Mesothelial cell of epicardium (in vitro differentiated cells): Measurements from ENCODE around the gene TRPM3. TPM values are rescaled to one million over a fixed set of nuclear protein-coding genes. Genes with fewer than 3 reads are reported as not detected.

Experiments
- DNase-seq, 2 experiments: peaks; one replicate each; pipeline ENCODE4 v3.0.0; 2021; ENCODE audit warnings: low spot score in 2 of 2; ENCODE audit not compliant: unreplicated experiment in 2 of 2
- H3K27ac Mint-ChIP-seq: 2 replicates; pipeline ENCODE4 v1.8.0; 2021; ENCODE audit warnings: mixed read lengths
- H3K27me3 Mint-ChIP-seq: 2 replicates; pipeline ENCODE4 v1.8.0; 2021; ENCODE audit warnings: low read depth, mixed read lengths
- H3K36me3 Mint-ChIP-seq: 2 replicates; pipeline ENCODE4 v1.8.0; 2021; ENCODE audit warnings: mixed read lengths
- H3K4me1 Mint-ChIP-seq: 2 replicates; pipeline ENCODE4 v1.8.0; 2021; ENCODE audit warnings: mixed read lengths
- H3K4me3 Mint-ChIP-seq: 2 replicates; pipeline ENCODE4 v1.8.0; 2021; ENCODE audit warnings: mild to moderate bottlenecking, moderate library complexity, mixed read lengths
- H3K9me3 Mint-ChIP-seq: 2 replicates; pipeline ENCODE4 v1.8.0; 2021; ENCODE audit warnings: mixed read lengths
- total RNA-seq: library from RNA; stranded (reverse); gene quantifications from 3 replicates; pipeline ENCODE4 v1.2.1, GENCODE V29; 2021
- TF ChIP-seq, protein P1 (sequence below): fragments of 200-600 bp; sonication (generic); IDR thresholded peaks from one replicate; pipeline ENCODE4 v1.5.0; 2021; ENCODE audit warnings: antibody characterized with exemption; ENCODE audit not compliant: unreplicated experiment

TRPM3 gene
- total RNA-seq, 1 donor from 2014 or later, result 1.6 TPM

DNA sequence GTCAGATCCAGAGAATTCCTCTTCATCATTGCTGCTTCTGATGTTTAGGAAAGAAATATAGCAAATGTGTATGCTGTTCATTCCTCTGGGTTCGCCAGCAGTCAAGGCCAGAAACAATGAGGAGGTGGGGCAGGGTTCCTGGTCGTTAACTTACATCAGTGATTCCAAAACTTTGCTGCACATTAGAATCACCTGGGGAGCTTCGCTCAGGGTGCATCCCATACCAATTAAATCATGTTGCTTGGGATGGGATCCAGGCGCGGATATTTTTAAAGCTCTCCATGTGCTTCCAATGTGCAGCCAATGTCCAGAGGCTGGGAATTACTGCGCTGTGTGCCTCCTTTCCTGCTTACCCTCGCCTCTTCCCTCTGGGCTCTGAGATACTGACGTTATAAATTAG lies 479.1 kb downstream of the TRPM3 start:
- Mint-ChIP-seq H3K9me3 (no peaks in the 10 kb centered on the region), H3K27me3 (peaks cover 10% of the 10 kb centered on the region), H3K36me3 (no peaks in the 10 kb centered on the region), H3K4me3 (no peak overlapping the region), H3K4me1 (peaks cover 5% of the 10 kb centered on the region), H3K27ac (no peak overlapping the region)
- TF ChIP-seq, protein P1, sequence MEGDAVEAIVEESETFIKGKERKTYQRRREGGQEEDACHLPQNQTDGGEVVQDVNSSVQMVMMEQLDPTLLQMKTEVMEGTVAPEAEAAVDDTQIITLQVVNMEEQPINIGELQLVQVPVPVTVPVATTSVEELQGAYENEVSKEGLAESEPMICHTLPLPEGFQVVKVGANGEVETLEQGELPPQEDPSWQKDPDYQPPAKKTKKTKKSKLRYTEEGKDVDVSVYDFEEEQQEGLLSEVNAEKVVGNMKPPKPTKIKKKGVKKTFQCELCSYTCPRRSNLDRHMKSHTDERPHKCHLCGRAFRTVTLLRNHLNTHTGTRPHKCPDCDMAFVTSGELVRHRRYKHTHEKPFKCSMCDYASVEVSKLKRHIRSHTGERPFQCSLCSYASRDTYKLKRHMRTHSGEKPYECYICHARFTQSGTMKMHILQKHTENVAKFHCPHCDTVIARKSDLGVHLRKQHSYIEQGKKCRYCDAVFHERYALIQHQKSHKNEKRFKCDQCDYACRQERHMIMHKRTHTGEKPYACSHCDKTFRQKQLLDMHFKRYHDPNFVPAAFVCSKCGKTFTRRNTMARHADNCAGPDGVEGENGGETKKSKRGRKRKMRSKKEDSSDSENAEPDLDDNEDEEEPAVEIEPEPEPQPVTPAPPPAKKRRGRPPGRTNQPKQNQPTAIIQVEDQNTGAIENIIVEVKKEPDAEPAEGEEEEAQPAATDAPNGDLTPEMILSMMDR, result no peak
- no peak for DNase-seq

DNA sequence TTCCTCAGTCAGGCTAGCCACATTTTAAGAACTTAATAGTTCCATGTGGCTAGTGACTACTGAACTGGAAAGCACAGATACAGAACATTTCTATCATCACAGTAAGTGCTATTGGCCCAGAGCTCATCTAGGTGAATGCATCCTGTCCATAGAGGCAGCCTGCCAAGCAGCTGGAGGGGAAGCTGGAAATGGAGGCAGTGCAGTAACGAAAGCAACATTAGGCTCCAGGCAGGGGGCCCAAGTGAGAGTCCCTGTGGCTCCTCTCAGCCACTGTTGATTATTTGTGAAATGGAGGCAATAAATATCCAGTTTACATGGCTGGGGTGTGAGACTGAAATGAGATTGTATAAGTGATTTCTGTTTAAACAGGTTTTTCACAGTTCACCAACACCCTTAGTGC lies 479.8 kb downstream of the TRPM3 start:
- Mint-ChIP-seq H3K27me3 (peaks cover 10% of the 10 kb centered on the region), H3K4me3 (no peak overlapping the region), H3K36me3 (no peaks in the 10 kb centered on the region), H3K9me3 (no peaks in the 10 kb centered on the region), H3K4me1 (peaks cover 5% of the 10 kb centered on the region), H3K27ac (no peak overlapping the region)
- TF ChIP-seq, protein P1, result no peak
- no peak for DNase-seq

DNA sequence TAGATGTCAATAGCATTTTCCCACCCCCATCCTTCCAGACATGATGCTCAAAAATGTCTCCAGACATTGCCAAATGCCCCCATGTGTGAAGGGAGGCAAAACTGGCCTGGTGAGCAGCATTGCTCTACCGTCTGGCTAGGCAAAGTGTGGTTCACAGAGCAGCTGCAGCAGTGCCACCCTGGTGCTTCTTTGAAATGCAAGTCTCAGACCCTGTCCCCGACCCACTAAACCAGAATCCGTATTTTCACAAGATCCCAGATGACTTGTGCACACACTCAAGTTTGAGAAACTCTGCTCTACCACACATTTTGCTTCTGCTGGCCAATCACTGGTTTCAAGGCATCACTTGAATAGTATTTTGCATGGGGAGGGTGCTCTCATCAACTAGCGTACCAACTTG lies 480.4 kb downstream of the TRPM3 start:
- Mint-ChIP-seq H3K4me1 (peaks cover 9% of the 10 kb centered on the region), H3K9me3 (no peaks in the 10 kb centered on the region), H3K36me3 (no peaks in the 10 kb centered on the region), H3K4me3 (no peak overlapping the region), H3K27me3 (peaks cover 10% of the 10 kb centered on the region), H3K27ac (no peak overlapping the region)
- TF ChIP-seq, protein P1, result no peak
- no peak for DNase-seq

DNA sequence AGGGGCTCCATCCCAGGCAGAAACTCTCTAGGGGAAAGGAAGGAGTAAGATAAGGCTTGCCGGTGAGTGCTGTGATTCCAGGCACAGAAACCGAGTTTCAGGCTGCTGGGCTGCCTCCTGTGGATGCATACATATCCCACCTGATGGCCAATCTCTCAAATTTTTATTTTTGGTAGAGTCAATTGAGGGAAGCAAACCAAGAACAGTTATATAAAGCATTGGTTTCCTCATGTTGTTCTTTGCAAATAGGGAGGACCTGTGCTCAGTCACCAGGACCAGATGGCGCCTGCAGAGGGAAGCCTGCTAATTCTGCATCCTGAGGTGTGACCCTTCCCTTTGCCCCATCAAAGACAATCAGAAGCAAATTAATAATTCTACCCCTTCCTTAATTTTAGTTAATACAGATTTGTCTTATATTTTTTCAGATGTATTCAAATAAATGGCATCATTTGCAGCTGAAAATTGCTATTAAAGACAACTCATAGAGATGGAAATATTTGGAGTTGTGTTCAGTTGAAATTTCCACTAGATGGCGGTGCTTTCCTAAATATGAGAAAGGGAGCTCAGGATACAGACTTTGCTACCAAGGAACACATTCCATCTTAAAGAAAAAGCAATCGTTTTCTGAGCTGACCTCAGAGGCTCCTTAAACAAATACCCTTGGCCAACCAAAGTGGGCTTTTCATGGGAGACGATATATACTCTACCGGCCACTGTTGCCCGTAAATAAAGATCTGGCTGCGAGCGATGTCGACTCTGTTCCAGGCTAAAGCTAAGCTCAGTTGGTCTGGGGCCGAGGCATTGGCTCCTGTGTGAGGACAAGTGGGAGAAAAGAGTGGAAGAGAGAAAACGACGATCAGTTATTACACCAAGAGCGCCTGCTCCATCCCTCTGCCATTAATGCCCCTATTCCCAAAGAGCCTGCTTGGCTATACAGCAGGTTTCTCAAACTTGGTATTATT lies 481.3 kb downstream of the TRPM3 start:
- no peaks in the 10 kb centered on the region for H3K9me3 Mint-ChIP-seq
- H3K4me3 Mint-ChIP-seq, result peak overlapping the region; percentile 33
- TF ChIP-seq, protein P1, result peak; percentile 72
- DNase-seq, result no peak
- H3K27ac Mint-ChIP-seq, result no peak overlapping the region
- no peaks in the 10 kb centered on the region for H3K36me3 Mint-ChIP-seq
- H3K4me1 Mint-ChIP-seq, result peaks cover 9% of the 10 kb centered on the region
- peaks cover 10% of the 10 kb centered on the region for H3K27me3 Mint-ChIP-seq

DNA sequence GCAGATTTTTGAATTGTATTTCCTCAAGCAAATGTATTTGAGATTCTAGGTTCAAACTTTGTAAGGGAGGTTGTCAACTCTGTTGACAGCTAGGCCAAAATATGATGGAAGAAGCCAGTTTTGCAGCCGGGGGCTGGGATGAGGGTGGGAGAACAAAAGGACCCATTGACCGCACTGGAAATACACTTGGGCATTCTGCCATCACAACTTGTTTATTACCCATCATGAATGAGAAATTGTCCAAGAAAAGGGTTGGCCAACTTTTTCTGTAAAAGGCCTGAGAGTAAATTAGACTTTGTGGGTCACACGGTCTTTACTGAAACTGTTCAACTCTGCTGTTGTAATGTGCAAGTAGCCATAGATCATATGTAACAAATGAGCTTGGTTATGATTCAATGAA lies 485.6 kb downstream of the TRPM3 start:
- Mint-ChIP-seq H3K4me1 (peaks cover 7% of the 10 kb centered on the region), H3K4me3 (no peak overlapping the region), H3K9me3 (no peaks in the 10 kb centered on the region), H3K27me3 (peaks cover 10% of the 10 kb centered on the region), H3K36me3 (no peaks in the 10 kb centered on the region), H3K27ac (no peak overlapping the region)
- TF ChIP-seq, protein P1, result no peak
- DNase-seq, result no peak
